Ovary (tissue), 9 donors: ENCODE data around the gene HTRA2. TPM values are rescaled to one million over a fixed set of nuclear protein-coding genes. Genes with fewer than 3 reads are reported as not detected.
"Not testable (repeated sequence)": the region's sequence is repeated elsewhere in the genome, so short reads cannot be mapped to it uniquely, and the experiment has no call there.

Experiments
- DNase-seq, 5 donors: peaks; one replicate each; pipeline ENCODE4 v3.0.0-alpha.2; 2019 to 2020
- H3K27ac ChIP-seq, 2 donors: fragments of 200-600 bp; one replicate each; pipeline versions ENCODE4 v1.5.1 to v1.8.0; 2019 to 2022
- H3K27me3 ChIP-seq: fragments of 200-600 bp; one replicate; pipeline ENCODE4 v1.8.0; 2022
- H3K36me3 ChIP-seq: fragments of 200-600 bp; sonication (generic); one replicate; pipeline ENCODE4 v1.5.1; 2019
- H3K4me1 ChIP-seq: one replicate; pipeline ENCODE4 v1.8.1; 2013; ENCODE audit warnings: mild to moderate bottlenecking, moderate library complexity; ENCODE audit not compliant: insufficient read depth
- H3K4me3 ChIP-seq: fragments of 200-600 bp; sonication (generic); one replicate; pipeline ENCODE4 v1.5.1; 2017
- H3K9me3 ChIP-seq, 2 donors: fragments of 200-600 bp in 1 of 2; sonication (generic) in 1 of 2; one replicate each; pipeline versions ENCODE4 v1.5.1 to v1.8.1; 2013 to 2019; ENCODE audit warnings: mild to moderate bottlenecking in 1 of 2, moderate library complexity in 1 of 2
- CTCF ChIP-seq, 3 donors: fragments of 450-650 bp in 2 of 3; fragments of 200-600 bp in 1 of 3; IDR thresholded peaks; one replicate each; pipeline versions ENCODE4 v1.5.1 to v1.8.0; 2016 to 2022; ENCODE audit warnings: antibody characterized with exemption in 3 of 3, mild to moderate bottlenecking in 1 of 3
- EP300 ChIP-seq: sonication (generic); formaldehyde crosslinking; IDR thresholded peaks from one replicate; pipeline ENCODE4 v1.6.1; 2017; ENCODE audit warnings: antibody characterized with exemption
- POLR2A ChIP-seq: fragments of 450-650 bp; IDR thresholded peaks from one replicate; pipeline ENCODE4 v1.6.1; 2017; ENCODE audit warnings: antibody characterized with exemption, mild to moderate bottlenecking, moderate library complexity
- WGBS, 3 donors: extraction: QIAGEN DNeasy Blood & Tissue Kit in 1 of 3; methylation state at CpG; one replicate each; pipeline versions ENCODE4 v1.1.5 to v1.1.7; 2013 to 2017; 5-methylcytosine and 5-hydroxymethylcytosine counted together
- intact Hi-C, 4 donors: fragments of 100-400 bp; cut with DNase I; formaldehyde crosslinking; loops; one replicate each; pipeline versions ENCODE4 v1.11.0 to v1.15.1; 2022 to 2023
- polyA plus RNA-seq, 2 donors: library from polyadenylated mRNA; stranded (reverse); fragments of 200-250 nt in 1 of 2; fragments of 350-450 nt in 1 of 2; fragmentation: Illumina TruSeq in 1 of 2; extraction: RNeasy Lipid Tissue Mini Kit (QIAGEN cat#74804) in 1 of 2; gene quantifications; one replicate each; pipeline ENCODE4 v1.2.3, GENCODE V29; 2013 to 2014
- total RNA-seq, 7 donors: library from RNA; depleted of rRNA in 2 of 7; stranded (reverse); fragments of >200 nt in 2 of 7; fragmentation: NEBNext Ultra II Directional in 3 of 7; extraction: Animal tissue kit (Norgen Biotek cat#: 25700) in 3 of 7; gene quantifications; one replicate each; pipeline versions ENCODE4 v1.1.0 to v1.2.4, GENCODE V29; 2016 to 2023
- donor health status: DM: no; HTN: no; CAD: no; lungs with moderate emphysema.
- donor health status: DM: no; HTN: no; CAD: no.
- donor health status: Bipolar disorder and iron deficiency.
- donor health status: DM: yes; HTN: yes; CAD: no.
- donor health status: DM: no; HTN: no; CAD: no.
- donor health status: DM: yes; HTN: yes; CAD: no.

The HTRA2 gene
- total and polyA plus RNA-seq, 9 donors: 28.7 to 47.6 (median 36.9) TPM

- no peak overlapping the region for H3K4me3 ChIP-seq
- H3K9me3 ChIP-seq: no peaks in the 10 kb centered on the region
- no peaks in the 10 kb centered on the region for H3K27me3 ChIP-seq
- intact Hi-C loops: no loop called here
- WGBS, 3 donors: 25 to 33% (median 32%) methylated on average over 6 of the region's 6 CpGs
- no peak for DNase-seq
- no peaks in the 10 kb centered on the region for H3K36me3 ChIP-seq
- no peaks in the 10 kb centered on the region for H3K4me1 ChIP-seq
- no peak overlapping the region for H3K27ac ChIP-seq
- TF ChIP-seq CTCF (IDR thresholded peaks at IDR 0.05) (no peak), EP300 (no peak), POLR2A (no peak)
Measured at GRCh38 chr2:74560591-74560990, 30.9 kb downstream of the HTRA2 start.

GRCh38 chr2:74561022-74561421, 31.3 kb downstream of the HTRA2 start:
- WGBS, 3 donors: 82 to 89% (median 83%) methylated on average over 1 of the region's 1 CpG
- H3K27me3 ChIP-seq, DNase-seq, H3K4me3 ChIP-seq, H3K4me1 ChIP-seq, intact Hi-C loops, H3K9me3 ChIP-seq, H3K27ac ChIP-seq, H3K36me3 ChIP-seq: not testable (repeated sequence)

- Histone ChIP-seq H3K4me3 (no peak overlapping the region), H3K36me3 (no peaks in the 10 kb centered on the region), H3K4me1 (no peaks in the 10 kb centered on the region), H3K9me3 (no peaks in the 10 kb centered on the region), H3K27me3 (no peaks in the 10 kb centered on the region), H3K27ac (no peak overlapping the region)
- TF ChIP-seq CTCF (IDR thresholded peaks at IDR 0.05) (no peak), POLR2A (no peak), EP300 (no peak)
- WGBS, 3 donors: 74 to 85% (median 74%) methylated on average over 7 of the region's 7 CpGs
- intact Hi-C loops: no loop called here
- no peak for DNase-seq
Measured at GRCh38 chr2:74562126-74562775, 32.5 kb downstream of the HTRA2 start.

GRCh38 chr2:74564222-74564621, 34.5 kb downstream of the HTRA2 start:
- H3K27me3 ChIP-seq: no peaks in the 10 kb centered on the region
- 41 to 62% (median 59%) methylated on average over 5 of the region's 5 CpGs for WGBS, 3 donors
- intact Hi-C loops: no loop called here
- no peak overlapping the region for H3K27ac ChIP-seq
- TF ChIP-seq EP300 (no peak), CTCF (IDR thresholded peaks at IDR 0.05) (no peak), POLR2A (no peak)
- DNase-seq: no peak
- no peak overlapping the region for H3K4me3 ChIP-seq
- H3K9me3 ChIP-seq: no peaks in the 10 kb centered on the region
- H3K36me3 ChIP-seq: no peaks in the 10 kb centered on the region
- no peaks in the 10 kb centered on the region for H3K4me1 ChIP-seq

- Histone ChIP-seq H3K4me3 (no peak overlapping the region), H3K27me3 (no peaks in the 10 kb centered on the region), H3K27ac (no peak overlapping the region), H3K9me3 (no peaks in the 10 kb centered on the region), H3K36me3 (no peaks in the 10 kb centered on the region), H3K4me1 (no peaks in the 10 kb centered on the region)
- intact Hi-C loops: no loop called here
- 72 to 74% (median 73%) methylated on average over 7 of the region's 7 CpGs for WGBS, 3 donors
- DNase-seq: no peak
- TF ChIP-seq CTCF (IDR thresholded peaks at IDR 0.05) (no peak), POLR2A (no peak), EP300 (no peak)
Measured at GRCh38 chr2:74566076-74566753, 36.5 kb downstream of the HTRA2 start.
